ENCODE measurements around the gene SLF2. TPM values are rescaled to one million over a fixed set of nuclear protein-coding genes. Genes with fewer than 3 reads are reported as not detected.

Gene SLF2
- total and polyA plus RNA-seq, 12 donors: 4.8 to 23.6 (median 18.3) TPM

DNA sequence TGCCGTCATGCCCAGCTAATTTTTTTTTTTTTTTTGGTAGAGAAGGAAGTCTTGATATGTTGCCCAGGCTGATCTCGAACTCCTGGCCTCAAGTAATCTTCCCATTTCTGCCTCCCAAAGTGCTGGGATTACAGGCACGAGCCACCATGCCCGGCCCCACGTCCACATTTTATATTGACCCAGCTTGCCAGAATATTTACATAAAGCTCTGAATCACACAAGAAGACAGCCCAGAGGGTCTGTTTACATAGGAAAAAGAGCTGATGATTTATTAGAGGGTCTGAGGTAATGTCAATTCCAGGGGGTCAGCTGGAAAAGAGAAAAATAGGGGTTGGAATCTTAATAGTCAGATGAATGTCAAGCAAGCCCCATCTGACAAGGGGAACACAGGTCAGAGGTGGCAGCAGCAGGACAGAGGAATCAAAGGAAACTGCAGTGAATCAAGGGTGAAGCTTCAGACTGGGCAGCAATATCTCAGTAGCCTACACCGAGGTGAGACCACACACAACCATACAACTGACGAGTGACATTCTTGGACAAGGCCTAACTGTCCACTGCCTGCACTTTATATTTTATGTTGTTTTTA is 15.8 kb upstream of the SLF2 start:
- H3K4me1 ChIP-seq: no peaks in the 10 kb centered on the region
- DNase-seq (no peak), ATAC-seq (no peak)
- H3K9me3 ChIP-seq: no peaks in the 10 kb centered on the region
- TF ChIP-seq, protein P1, sequence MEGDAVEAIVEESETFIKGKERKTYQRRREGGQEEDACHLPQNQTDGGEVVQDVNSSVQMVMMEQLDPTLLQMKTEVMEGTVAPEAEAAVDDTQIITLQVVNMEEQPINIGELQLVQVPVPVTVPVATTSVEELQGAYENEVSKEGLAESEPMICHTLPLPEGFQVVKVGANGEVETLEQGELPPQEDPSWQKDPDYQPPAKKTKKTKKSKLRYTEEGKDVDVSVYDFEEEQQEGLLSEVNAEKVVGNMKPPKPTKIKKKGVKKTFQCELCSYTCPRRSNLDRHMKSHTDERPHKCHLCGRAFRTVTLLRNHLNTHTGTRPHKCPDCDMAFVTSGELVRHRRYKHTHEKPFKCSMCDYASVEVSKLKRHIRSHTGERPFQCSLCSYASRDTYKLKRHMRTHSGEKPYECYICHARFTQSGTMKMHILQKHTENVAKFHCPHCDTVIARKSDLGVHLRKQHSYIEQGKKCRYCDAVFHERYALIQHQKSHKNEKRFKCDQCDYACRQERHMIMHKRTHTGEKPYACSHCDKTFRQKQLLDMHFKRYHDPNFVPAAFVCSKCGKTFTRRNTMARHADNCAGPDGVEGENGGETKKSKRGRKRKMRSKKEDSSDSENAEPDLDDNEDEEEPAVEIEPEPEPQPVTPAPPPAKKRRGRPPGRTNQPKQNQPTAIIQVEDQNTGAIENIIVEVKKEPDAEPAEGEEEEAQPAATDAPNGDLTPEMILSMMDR (IDR thresholded peaks at IDR 0.05): no peak
- intact Hi-C loops (cut with DNase I): no loop called here
- H3K36me3 ChIP-seq: no peaks in the 10 kb centered on the region
- 72 to 81% methylated on average over 7 of the region's 7 CpGs for WGBS, 2 donors
- H3K4me3 ChIP-seq: no peak overlapping the region
- H3K27ac ChIP-seq: no peak overlapping the region
- peaks cover 0 to 66% (median 39%) of the 10 kb centered on the region in 7 donors for H3K27me3 ChIP-seq

DNA sequence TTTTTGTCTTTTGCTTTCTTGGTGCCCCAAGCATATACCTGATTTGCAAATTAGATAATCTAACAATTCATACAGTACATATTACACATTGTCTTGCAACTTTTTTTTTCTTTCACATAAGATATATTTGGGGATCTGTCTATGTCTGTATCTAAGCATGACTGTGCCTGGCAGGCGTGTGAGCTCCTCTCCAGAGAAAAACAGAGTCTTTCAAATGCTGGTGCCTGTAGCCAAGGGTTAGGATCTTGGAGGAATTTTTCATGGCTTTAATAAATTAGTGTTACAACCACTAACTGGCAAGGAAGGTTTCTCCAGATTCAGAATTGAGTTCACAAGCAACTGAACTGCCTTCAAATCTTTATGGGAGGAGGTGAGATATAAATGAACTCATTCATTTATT is 14.8 kb upstream of the SLF2 start:
- Histone ChIP-seq H3K4me3 (no peak overlapping the region), H3K27ac (no peak overlapping the region), H3K4me1 (no peaks in the 10 kb centered on the region), H3K36me3 (no peaks in the 10 kb centered on the region), H3K27me3 (peaks cover 0 to 74% (median 28%) of the 10 kb centered on the region in 7 donors), H3K9me3 (no peaks in the 10 kb centered on the region)
- intact Hi-C loops (cut with DNase I): no loop called here
- no peak for DNase-seq
- WGBS, 2 donors: 21 to 92% methylated on average over 1 of the region's 1 CpG
- no peak for ATAC-seq
- TF ChIP-seq, protein P1 (IDR thresholded peaks at IDR 0.05): no peak

DNA sequence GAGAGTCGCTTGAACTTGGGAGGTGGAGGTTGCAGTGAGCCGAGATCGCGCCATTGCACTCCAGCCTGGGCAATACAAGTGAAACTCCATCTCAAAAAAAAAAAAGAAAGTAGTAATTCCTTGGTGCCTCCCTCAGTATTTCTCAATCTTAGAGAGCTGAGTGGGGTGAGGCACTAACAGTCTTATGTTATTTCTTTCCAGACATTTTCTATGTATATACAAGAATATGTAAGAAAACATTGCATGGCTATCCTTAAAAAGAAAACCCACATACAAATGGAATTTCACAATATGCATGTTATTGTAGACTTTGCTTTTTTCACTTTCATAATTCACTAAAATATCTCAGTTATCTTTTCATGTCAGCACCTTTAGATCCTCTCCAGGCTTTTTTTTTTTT is 13.6 kb upstream of the SLF2 start:
- intact Hi-C loops (cut with DNase I): no loop called here
- Histone ChIP-seq H3K27me3 (peaks cover 0 to 76% (median 19%) of the 10 kb centered on the region in 7 donors), H3K27ac (no peak overlapping the region), H3K9me3 (no peaks in the 10 kb centered on the region), H3K4me1 (no peaks in the 10 kb centered on the region), H3K36me3 (no peaks in the 10 kb centered on the region), H3K4me3 (no peak overlapping the region)
- ATAC-seq (no peak), DNase-seq (no peak)
- TF ChIP-seq, protein P1 (IDR thresholded peaks at IDR 0.05): no peak
- WGBS, 2 donors: 71 to 92% methylated on average over 4 of the region's 4 CpGs

DNA sequence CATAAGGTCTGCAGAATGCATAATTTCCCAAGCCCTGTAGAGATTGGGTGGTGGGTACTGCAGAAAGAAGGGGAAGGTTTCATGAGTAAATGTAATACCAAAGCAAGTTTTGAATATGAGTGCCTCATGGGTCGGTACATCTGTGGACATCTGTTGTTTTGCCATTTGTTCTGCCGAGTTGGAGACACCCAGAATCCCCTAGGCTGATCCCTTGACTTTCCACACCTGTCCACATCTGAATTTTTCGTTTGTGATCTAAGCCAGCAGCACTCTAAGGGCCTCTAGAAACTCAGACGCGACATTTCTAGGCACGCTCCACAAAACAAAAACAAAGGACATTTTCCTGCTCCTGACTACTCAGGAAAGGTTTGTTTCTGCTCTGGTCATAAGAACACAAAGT is 11.7 kb upstream of the SLF2 start:
- WGBS, 2 donors: 61 to 69% methylated on average over 6 of the region's 6 CpGs
- TF ChIP-seq, protein P1 (IDR thresholded peaks at IDR 0.05): no peak
- no peaks in the 10 kb centered on the region for H3K9me3 ChIP-seq
- no peak overlapping the region for H3K4me3 ChIP-seq
- H3K36me3 ChIP-seq: no peaks in the 10 kb centered on the region
- intact Hi-C loops (cut with DNase I): no loop called here
- peaks cover 0 to 64% (median 14%) of the 10 kb centered on the region in 7 donors for H3K27me3 ChIP-seq
- no peaks in the 10 kb centered on the region for H3K4me1 ChIP-seq
- DNase-seq (no peak), ATAC-seq (no peak)
- no peak overlapping the region for H3K27ac ChIP-seq

Data from heart right ventricle (tissue), 16 donors.